Stimulated activated CD4-positive, alpha-beta T cell treated with anti-CD3 and anti-CD28 coated beads, TNF-alpha, amount 100 ng/mL, for 4 hours (primary cell): ENCODE measurements around the gene HOXC5.
A peak's percentile ranks its signal among the peaks of the same experiment; 100 is the strongest.

Experiments
- DNase-seq, 3 experiments: peaks; one replicate each; pipeline ENCODE4 v3.0.0-alpha.2; 2020; ENCODE audit warnings: low read depth in 3 of 3

Gene HOXC5

GRCh38 chr12:54006559-54007220, 26.2 kb upstream of the HOXC5 start:
- no peak for DNase-seq

DNA sequence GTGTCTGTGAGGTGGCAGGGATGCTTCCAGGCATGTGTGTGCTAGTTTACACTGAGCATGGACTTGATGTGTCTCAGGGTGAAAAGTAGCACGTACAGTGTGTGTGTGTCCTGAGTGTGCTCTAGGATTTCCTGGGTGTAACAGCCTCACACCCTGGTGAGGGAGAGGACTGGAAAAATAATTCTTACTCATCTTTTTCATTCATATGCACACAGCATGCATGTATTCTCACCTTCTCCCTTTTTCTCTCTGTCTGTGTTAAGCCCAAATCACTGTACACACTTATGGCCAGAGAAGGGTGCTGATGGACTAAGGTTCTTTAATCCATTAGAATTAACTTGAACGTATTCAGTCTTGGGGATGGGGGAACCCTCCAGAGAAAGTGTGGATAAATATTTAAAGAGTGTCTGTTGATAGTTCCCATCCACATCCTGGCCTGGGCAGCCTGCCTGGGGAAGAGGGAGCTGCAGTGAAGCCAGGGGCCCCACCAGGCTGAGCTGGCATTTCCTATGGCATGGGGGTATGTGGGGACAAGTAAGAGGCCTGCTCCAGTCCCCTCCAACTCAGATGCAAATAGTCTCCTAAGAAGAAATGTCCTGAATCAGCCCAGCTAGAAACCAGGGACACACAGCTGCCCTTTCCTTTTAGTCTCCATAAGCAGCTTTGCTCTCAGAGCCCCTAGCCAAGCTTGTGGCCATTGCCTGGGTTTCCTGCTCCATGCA, 25.2 kb upstream of the HOXC5 start:
- no peak for DNase-seq

GRCh38 chr12:54008260-54008552, 24.6 kb upstream of the HOXC5 start:
- DNase-seq = no peak

- no peak for DNase-seq
Measured at GRCh38 chr12:54009171-54010052, 23.4 kb upstream of the HOXC5 start.

GRCh38 chr12:54010053-54010971, 22.5 kb upstream of the HOXC5 start:
- DNase-seq = no peak

- DNase-seq = no peak
Measured at GRCh38 chr12:54010972-54011664, 21.7 kb upstream of the HOXC5 start.

- DNase-seq = no peak
Measured at GRCh38 chr12:54011665-54012532, 21.0 kb upstream of the HOXC5 start.

- DNase-seq = no peak
Measured at GRCh38 chr12:54012631-54013409, 20.0 kb upstream of the HOXC5 start.

DNA sequence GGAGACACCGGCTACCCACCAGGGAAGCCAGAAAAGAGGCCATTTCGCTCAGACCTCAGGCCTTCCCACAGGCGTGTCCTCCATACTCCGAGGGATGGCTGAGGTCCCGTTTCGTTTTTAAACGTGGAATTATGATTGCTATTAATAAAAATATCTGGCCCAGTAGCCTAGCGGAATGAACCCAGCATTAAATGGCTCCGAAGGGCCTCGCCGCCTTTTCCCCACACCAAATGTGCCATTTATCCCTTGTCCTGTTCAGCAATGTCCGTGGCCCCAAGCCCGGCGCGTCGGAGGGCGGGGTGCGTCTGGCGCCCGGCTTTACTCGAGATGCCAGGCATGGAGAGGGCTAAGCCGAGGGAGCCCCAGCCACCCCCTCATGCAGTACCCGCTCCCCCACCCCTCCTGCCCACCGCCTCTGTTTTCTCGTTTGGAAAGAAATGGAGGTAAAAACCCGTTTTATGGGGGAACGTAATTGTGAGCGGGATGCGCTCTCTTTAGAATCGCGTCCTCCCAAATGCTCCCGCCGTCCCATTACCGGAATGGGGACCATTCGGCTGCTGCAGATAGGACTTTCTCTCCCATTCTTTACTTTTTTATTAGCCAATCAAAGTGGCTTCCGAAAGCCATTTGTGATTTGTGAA, 18.4 kb upstream of the HOXC5 start:
- no peak for DNase-seq

- no peak for DNase-seq
Measured at GRCh38 chr12:54015018-54015931, 17.6 kb upstream of the HOXC5 start.

DNA sequence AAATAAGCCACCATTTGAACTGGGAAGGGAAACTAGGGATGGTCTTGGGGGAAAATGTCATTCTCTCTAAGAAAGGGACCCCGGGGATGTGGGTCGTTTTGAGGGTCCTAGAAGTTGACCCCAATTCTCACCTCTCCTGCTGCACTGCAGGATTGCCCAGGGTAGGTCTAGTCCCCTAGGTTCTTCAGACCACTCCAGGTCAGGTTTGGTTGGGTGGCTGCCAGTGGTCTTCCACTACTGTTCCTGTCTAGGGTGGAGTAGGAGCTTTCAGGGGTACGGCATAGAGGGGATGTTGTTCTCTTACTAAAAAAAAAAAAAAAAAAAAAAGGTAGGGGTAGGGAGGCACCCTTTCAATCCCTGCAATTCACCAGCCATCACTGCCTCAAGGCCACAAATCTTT, 16.8 kb upstream of the HOXC5 start:
- DNase-seq = no peak

GRCh38 chr12:54016478-54016964, 16.3 kb upstream of the HOXC5 start:
- DNase-seq = no peak

- no peak for DNase-seq
Measured at GRCh38 chr12:54017027-54017788, 15.6 kb upstream of the HOXC5 start.

GRCh38 chr12:54017878-54018467, 14.9 kb upstream of the HOXC5 start:
- DNase-seq = peak; percentile 46 to 61 (median 55)

DNA sequence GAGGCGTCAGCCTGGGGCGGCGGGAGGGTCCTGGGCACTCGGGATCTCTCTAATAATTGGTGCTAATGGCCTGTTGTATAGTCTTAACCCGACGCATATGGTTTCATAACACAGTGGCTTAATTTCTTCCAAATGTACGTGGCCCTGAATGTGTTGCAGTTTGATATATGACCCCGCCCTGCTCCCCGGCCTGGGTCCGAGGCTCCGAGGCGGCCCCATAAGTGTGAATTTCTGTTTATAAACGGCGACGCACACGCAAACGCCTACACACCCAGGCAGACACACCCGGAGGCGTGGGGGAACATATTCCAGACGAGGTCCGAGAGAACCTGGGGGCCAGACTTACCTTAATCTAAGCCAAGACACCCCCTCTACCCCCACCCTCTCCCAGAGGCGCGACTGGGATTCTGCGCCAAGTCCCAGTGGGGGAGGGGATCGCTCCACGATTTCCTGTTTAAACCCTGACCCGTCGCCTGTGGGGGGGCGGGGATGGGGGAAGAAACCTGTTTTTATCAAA, 14.3 kb upstream of the HOXC5 start:
- no peak for DNase-seq
